ENCODE measurements around the gene EPS15. TPM values are rescaled to one million over a fixed set of nuclear protein-coding genes. Genes with fewer than 3 reads are reported as not detected.
A peak's percentile ranks its signal among the peaks of the same experiment; 100 is the strongest.

EPS15 gene
- total and polyA plus RNA-seq, 2 of the 13 experiments (the other 11 are each of a cell fraction or from before 2014, with no cell fraction given): 14.3 to 19.3 TPM

- TF ChIP-seq HES4 (CRISPR knock-in tag; IDR thresholded peaks at IDR 0.05; ENCODE audit: borderline replicate concordance) (peak; percentile 43; the same call in 1 of the 2 replicates), MYPOP (CRISPR knock-in tag; IDR thresholded peaks at IDR 0.05) (peak; percentile 49; the same call in 1 of the 2 replicates), ZNF441 (CRISPR knock-in tag; IDR thresholded peaks at IDR 0.05; ENCODE audit: borderline replicate concordance) (peak; percentile 53; the same call in 1 of the 2 replicates), XRCC5 (optimal IDR thresholded peaks at IDR 0.05; ENCODE audit: low read length) (peak; percentile 55), HIVEP1 (CRISPR knock-in tag; IDR thresholded peaks at IDR 0.05) (peak; percentile 33; the same call in 1 of the 2 replicates), ZNF749 (CRISPR knock-in tag; IDR thresholded peaks at IDR 0.05; ENCODE audit: borderline replicate concordance) (0 out of 2 replicates have a peak, but pooled peaks have one; percentile 7), ZNF619 (CRISPR knock-in tag; IDR thresholded peaks at IDR 0.05) (no peak), ELF3 (CRISPR knock-in tag; IDR thresholded peaks at IDR 0.05) (peak; percentile 73), RAD51 (IDR thresholded peaks at IDR 0.05; ENCODE audit: borderline replicate concordance) (no peak), AHR (CRISPR knock-in tag; IDR thresholded peaks at IDR 0.05) (0 out of 2 replicates have a peak, but pooled peaks have one; percentile 17), FOXP4 (CRISPR knock-in tag; IDR thresholded peaks at IDR 0.05) (peak; percentile 35; the same call in 1 of the 2 replicates), PHF8 (CRISPR knock-in tag; IDR thresholded peaks at IDR 0.05) (peak; percentile 46; the same call in 1 of the 2 replicates), BORCS8-MEF2B (CRISPR knock-in tag; IDR thresholded peaks at IDR 0.05) (0 out of 2 replicates have a peak, but pooled peaks have one; percentile 27), HDAC1 (CRISPR knock-in tag; IDR thresholded peaks at IDR 0.05) (peak; percentile 67), GABPB1 (CRISPR knock-in tag; IDR thresholded peaks at IDR 0.05) (no peak), SMYD3 (CRISPR knock-in tag; IDR thresholded peaks at IDR 0.05) (peak; percentile 33; the same call in 1 of the 2 replicates), SP4 (CRISPR knock-in tag; IDR thresholded peaks at IDR 0.05) (peak; percentile 27; the same call in 1 of the 2 replicates), HMGXB4 (CRISPR knock-in tag; IDR thresholded peaks at IDR 0.05; ENCODE audit: borderline replicate concordance in 1 of 2, low read depth in 1 of 2) (peak in 1 of 2 experiments; percentile 46; a peak in 1 of 4 replicates), SOX6 (IDR thresholded peaks at IDR 0.05) (no peak), SOX6 (CRISPR knock-in tag; IDR thresholded peaks at IDR 0.05) (0 out of 2 replicates have a peak, but pooled peaks have one; percentile 27), ETV6 (CRISPR knock-in tag; conservative IDR thresholded peaks at IDR 0.05) (no peak), POLR2A (IDR thresholded peaks at IDR 0.05; ENCODE audit: insufficient read depth in 1 of 2, low read depth in 2 of 2, low read length in 2 of 2) (peak; percentile 6 to 42; a peak in 1 of 4 replicates), TEAD3 (CRISPR knock-in tag; optimal IDR thresholded peaks at IDR 0.05; ENCODE audit: borderline replicate concordance) (peak; percentile 4), MEF2D (CRISPR knock-in tag; IDR thresholded peaks at IDR 0.05) (peak; percentile 68; the same call in 1 of the 2 replicates), PITX1 (CRISPR knock-in tag; IDR thresholded peaks at IDR 0.05) (0 out of 2 replicates have a peak, but pooled peaks have one; percentile 42), HNF4A (CRISPR knock-in tag; IDR thresholded peaks at IDR 0.05) (0 out of 2 replicates have a peak, but pooled peaks have one; percentile 17), ZNF777 (CRISPR knock-in tag; IDR thresholded peaks at IDR 0.05) (no peak)
Observed at GRCh38 chr1:51518033-51518585, 957 bp downstream of the EPS15 start (continued).
